MM.1S (cell line): ENCODE measurements around the gene ZNF680.

Source experiments
- DNase-seq: peaks from one replicate; pipeline ENCODE4 v3.0.0-alpha.2; 2015
- H2AFZ ChIP-seq: fragments of 300-600 bp; sonication (generic); 2 replicates; pipeline ENCODE4 v1.6.0; 2016; ENCODE audit warnings: antibody characterized with exemption, low read length
- H3F3A ChIP-seq: fragments of 300-600 bp; sonication (generic); 2 replicates; pipeline ENCODE4 v1.6.1; 2016; ENCODE audit warnings: mild to moderate bottlenecking, antibody characterized with exemption, low read length, moderate library complexity, mixed read lengths; ENCODE audit not compliant: insufficient read depth
- H3K27ac ChIP-seq: fragments of 300-600 bp; sonication (generic); 2 replicates; pipeline ENCODE4 v1.5.1; 2016; ENCODE audit warnings: mild to moderate bottlenecking, low read length
- H3K27me3 ChIP-seq: fragments of 300-600 bp; sonication (generic); replicated peaks from 2 replicates; pipeline ENCODE4 v1.6.0; 2016; ENCODE audit warnings: low read length; ENCODE audit not compliant: insufficient read depth
- H3K36me3 ChIP-seq: fragments of 300-600 bp; sonication (generic); replicated peaks from 2 replicates; pipeline ENCODE4 v1.6.1; 2016; ENCODE audit warnings: mild to moderate bottlenecking, low read length, mixed read lengths; ENCODE audit not compliant: insufficient read depth
- H3K4me1 ChIP-seq: fragments of 300-600 bp; sonication (generic); 2 replicates; pipeline ENCODE4 v1.6.1; 2016; ENCODE audit warnings: low read length, mixed read lengths
- H3K4me2 ChIP-seq: fragments of 300-600 bp; sonication (generic); 2 replicates; pipeline ENCODE4 v1.6.0; 2016; ENCODE audit warnings: low read depth, low read length
- H3K4me3 ChIP-seq: fragments of 300-600 bp; sonication (generic); 2 replicates; pipeline ENCODE4 v1.5.1; 2016; ENCODE audit warnings: low read length, mixed read lengths
- H3K79me2 ChIP-seq: fragments of 300-600 bp; sonication (generic); 2 replicates; pipeline ENCODE4 v1.6.1; 2016; ENCODE audit warnings: mixed run types, low read length, mixed read lengths
- H3K9ac ChIP-seq: fragments of 300-600 bp; sonication (generic); 2 replicates; pipeline ENCODE4 v1.6.1; 2016; ENCODE audit warnings: low read length, mixed read lengths
- H3K9me2 ChIP-seq: fragments of 300-600 bp; sonication (generic); replicated peaks from 2 replicates; pipeline ENCODE4 v1.6.1; 2016; ENCODE audit warnings: mild to moderate bottlenecking, low read length, mixed read lengths; ENCODE audit not compliant: insufficient read depth
- H3K9me3 ChIP-seq: fragments of 300-600 bp; sonication (generic); replicated peaks from 2 replicates; pipeline ENCODE4 v1.6.1; 2016; ENCODE audit warnings: mild to moderate bottlenecking, low read length, mixed read lengths; ENCODE audit not compliant: insufficient read depth
- H4K20me1 ChIP-seq: fragments of 300-600 bp; sonication (generic); 2 replicates; pipeline ENCODE4 v1.6.1; 2016; ENCODE audit warnings: mild to moderate bottlenecking, low read length, moderate library complexity, mixed read lengths; ENCODE audit not compliant: insufficient read depth
- EZH2 ChIP-seq: fragments of 300-600 bp; sonication (generic); optimal IDR thresholded peaks from 2 replicates; pipeline ENCODE3; 2017; ENCODE audit warnings: low read depth, mild to moderate bottlenecking, antibody characterized with exemption, low read length, mixed read lengths
- EZH2phosphoT487 ChIP-seq: fragments of 300-600 bp; sonication (generic); IDR thresholded peaks from 2 replicates; pipeline ENCODE4 v1.6.1; 2018; ENCODE audit warnings: antibody characterized with exemption, low read length
- TF ChIP-seq, protein P1 (sequence below): fragments of 300-600 bp; sonication (generic); IDR thresholded peaks from 2 replicates; pipeline ENCODE4 v1.5.1; 2016; ENCODE audit warnings: antibody characterized with exemption, low read length, mixed read lengths

The ZNF680 gene

DNA sequence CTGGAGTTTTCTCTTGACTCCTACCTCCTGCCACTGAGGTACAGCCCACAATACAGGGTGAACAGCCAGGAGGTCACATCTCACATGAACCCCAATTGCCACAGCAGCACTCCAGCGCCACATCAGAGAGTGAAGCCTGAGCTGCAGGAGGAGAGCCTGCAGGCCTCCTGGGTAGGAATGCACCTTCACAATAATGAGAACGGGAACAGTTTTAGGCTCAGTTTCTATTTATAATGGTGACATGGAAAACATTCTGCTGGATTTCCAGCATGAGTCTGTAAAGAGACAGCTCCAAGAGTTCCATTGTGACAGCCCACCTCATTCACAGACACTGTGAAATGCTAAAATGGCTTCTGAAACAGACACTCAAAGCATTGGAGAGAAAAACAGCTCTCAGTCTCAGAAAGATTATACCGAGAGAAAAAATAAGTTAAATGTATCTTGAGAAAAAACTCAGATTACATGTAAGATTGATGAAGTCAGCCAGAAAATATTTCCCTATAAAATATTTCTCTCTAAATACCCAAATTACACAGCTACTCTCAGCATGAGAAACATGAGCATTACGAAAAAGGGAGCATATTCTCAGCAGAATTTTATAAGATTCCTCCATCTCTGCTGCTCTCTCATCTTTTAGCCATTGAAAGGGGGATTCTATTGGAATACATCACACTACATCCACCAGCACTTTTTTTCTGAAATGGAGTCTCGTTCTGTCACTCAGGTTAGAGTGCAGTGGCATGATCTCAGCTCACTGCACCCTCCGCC lies 11.3 kb downstream of the ZNF680 start:
- H3K4me1 ChIP-seq, result no peaks in the 10 kb centered on the region
- no peaks in the 10 kb centered on the region for H3F3A ChIP-seq
- no peaks in the 10 kb centered on the region for H3K9me2 ChIP-seq
- H2AFZ ChIP-seq, result no peak overlapping the region
- H3K27me3 ChIP-seq, result no peaks in the 10 kb centered on the region
- H3K36me3 ChIP-seq, result no peaks in the 10 kb centered on the region
- H3K9ac ChIP-seq, result no peak overlapping the region
- H3K9me3 ChIP-seq, result no peaks in the 10 kb centered on the region
- no peaks in the 10 kb centered on the region for H4K20me1 ChIP-seq
- no peaks in the 10 kb centered on the region for H3K79me2 ChIP-seq
- no peak overlapping the region for H3K4me2 ChIP-seq
- H3K27ac ChIP-seq, result no peak overlapping the region
- no peak for TF ChIP-seq EZH2phosphoT487
- no peak for TF ChIP-seq EZH2
- TF ChIP-seq, protein P1, sequence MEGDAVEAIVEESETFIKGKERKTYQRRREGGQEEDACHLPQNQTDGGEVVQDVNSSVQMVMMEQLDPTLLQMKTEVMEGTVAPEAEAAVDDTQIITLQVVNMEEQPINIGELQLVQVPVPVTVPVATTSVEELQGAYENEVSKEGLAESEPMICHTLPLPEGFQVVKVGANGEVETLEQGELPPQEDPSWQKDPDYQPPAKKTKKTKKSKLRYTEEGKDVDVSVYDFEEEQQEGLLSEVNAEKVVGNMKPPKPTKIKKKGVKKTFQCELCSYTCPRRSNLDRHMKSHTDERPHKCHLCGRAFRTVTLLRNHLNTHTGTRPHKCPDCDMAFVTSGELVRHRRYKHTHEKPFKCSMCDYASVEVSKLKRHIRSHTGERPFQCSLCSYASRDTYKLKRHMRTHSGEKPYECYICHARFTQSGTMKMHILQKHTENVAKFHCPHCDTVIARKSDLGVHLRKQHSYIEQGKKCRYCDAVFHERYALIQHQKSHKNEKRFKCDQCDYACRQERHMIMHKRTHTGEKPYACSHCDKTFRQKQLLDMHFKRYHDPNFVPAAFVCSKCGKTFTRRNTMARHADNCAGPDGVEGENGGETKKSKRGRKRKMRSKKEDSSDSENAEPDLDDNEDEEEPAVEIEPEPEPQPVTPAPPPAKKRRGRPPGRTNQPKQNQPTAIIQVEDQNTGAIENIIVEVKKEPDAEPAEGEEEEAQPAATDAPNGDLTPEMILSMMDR, result no peak
- DNase-seq, result no peak
- no peak overlapping the region for H3K4me3 ChIP-seq

DNA sequence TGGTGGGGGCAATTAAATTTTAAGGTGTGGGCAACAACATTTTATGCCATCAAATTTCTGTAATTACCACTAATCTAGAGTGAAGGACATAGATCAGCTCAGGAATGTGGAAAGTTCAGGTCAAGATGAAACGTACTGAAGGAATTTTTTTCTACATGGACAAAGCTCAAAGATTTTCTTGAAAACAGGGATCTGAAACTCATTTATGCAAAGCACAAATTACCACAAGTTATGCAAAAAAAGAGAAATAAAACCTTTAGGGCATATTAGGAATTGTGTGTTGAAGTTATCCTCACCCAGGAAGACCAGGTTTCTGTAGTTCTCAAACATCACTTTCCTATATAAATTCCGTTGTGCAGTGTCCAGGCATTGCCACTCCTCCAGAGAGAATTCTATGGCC lies 18.9 kb downstream of the ZNF680 start:
- H3K9me2 ChIP-seq, result no peaks in the 10 kb centered on the region
- TF ChIP-seq, protein P1, result no peak
- H3K4me3 ChIP-seq, result no peak overlapping the region

GRCh38 chr7:64541438-64542359 lies 21.2 kb downstream of the ZNF680 start:
- Histone ChIP-seq H3K27me3 (no peaks in the 10 kb centered on the region), H3K4me1 (no peaks in the 10 kb centered on the region), H3K79me2 (no peaks in the 10 kb centered on the region), H3K4me3 (no peak overlapping the region), H3K9me2 (no peaks in the 10 kb centered on the region), H3K27ac (no peak overlapping the region), H3K9me3 (no peaks in the 10 kb centered on the region), H3F3A (no peaks in the 10 kb centered on the region), H3K36me3 (no peaks in the 10 kb centered on the region), H3K9ac (no peak overlapping the region), H2AFZ (no peak overlapping the region), H3K4me2 (no peak overlapping the region), H4K20me1 (no peaks in the 10 kb centered on the region)
- DNase-seq, result no peak
- no peak for TF ChIP-seq EZH2phosphoT487
- TF ChIP-seq, protein P1, result no peak
- TF ChIP-seq EZH2, result no peak

More for the DNA sequence above, 18.9 kb downstream of the ZNF680 start:
- no peak for DNase-seq
- H3K4me2 ChIP-seq, result no peak overlapping the region
- H3K36me3 ChIP-seq, result no peaks in the 10 kb centered on the region
- no peaks in the 10 kb centered on the region for H4K20me1 ChIP-seq
- no peak overlapping the region for H3K9ac ChIP-seq
- H3K4me1 ChIP-seq, result no peaks in the 10 kb centered on the region
- no peaks in the 10 kb centered on the region for H3K27me3 ChIP-seq
- no peak overlapping the region for H2AFZ ChIP-seq
- H3F3A ChIP-seq, result no peaks in the 10 kb centered on the region
- no peaks in the 10 kb centered on the region for H3K9me3 ChIP-seq
- H3K27ac ChIP-seq, result no peak overlapping the region
- no peaks in the 10 kb centered on the region for H3K79me2 ChIP-seq
